Measurements from ENCODE around the gene ALDH6A1.
A peak's percentile ranks its signal among the peaks of the same experiment; 100 is the strongest.

ALDH6A1 gene

GRCh38 chr14:74049876-74050495 is 34.3 kb downstream of the ALDH6A1 start:
- no peak for DNase-seq (ENCODE audit: low read depth)

- DNase-seq (ENCODE audit: low read depth): no peak
These were observed 36.0 kb downstream of the ALDH6A1 start for GRCh38 chr14:74048281-74048680.

DNA sequence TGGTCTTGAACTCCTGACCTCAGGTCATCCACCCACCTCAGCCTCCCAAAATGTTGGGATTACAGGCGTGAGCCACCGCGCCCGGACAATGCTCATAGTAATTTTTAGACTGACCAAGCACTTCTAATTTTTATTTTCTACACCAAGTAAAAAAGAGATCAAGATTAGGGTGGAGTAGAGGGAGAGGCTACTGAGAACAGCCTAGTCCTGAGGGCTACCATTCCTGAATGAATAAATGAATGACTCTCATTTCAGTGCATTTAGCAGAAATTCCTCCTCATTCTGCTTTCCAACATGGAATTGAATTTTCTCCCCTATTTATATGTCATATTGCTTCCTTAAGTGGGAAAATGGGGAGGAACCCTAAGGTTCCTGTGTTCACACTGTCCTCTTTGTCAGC is 38.7 kb downstream of the ALDH6A1 start:
- no peak for DNase-seq (ENCODE audit: low read depth)

- no peak for DNase-seq (ENCODE audit: low read depth)
These were observed 42.0 kb downstream of the ALDH6A1 start for GRCh38 chr14:74042296-74042695.

GRCh38 chr14:74038020-74038859 is 46.0 kb downstream of the ALDH6A1 start:
- DNase-seq (ENCODE audit: low read depth): no peak

DNA sequence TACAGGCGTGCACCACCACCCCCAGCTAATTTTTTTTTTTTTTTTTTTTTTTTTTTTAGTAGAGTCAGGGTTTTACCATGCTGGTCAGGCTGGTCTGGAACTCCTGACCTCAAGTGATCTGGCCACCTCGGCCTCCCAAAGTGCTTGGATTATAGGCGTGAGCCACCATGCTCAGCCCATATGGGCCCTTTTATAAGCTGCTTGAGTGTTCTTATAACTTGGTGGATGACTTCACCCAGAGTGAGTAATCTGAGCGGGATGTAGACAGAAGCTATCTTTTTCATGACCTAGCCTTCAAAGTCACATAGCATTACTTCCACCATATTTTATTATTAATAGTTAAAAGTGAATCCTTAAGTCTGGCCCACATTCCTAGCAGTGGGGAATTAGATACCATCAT is 48.7 kb downstream of the ALDH6A1 start:
- no peak for DNase-seq (ENCODE audit: low read depth)

DNA sequence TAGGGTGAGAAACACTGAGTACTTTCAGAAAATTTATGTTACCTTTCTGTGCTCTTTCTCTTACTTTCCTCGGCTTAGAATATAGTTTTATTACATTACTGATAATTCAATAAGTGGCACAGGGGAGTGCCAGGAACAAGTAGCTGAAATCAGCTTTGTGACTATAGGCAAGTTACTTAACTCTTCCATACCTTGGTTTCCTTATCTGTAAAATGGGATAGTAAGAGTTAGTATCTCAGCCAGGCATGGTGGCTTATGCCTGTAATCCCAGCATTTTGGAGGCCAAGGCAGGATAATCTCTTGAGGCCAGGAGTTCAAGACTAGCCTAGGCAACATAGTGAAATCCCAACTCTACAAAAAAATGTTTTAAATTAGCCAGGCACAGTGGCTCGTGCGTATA is 49.7 kb downstream of the ALDH6A1 start:
- no peak for DNase-seq (ENCODE audit: low read depth)

DNA sequence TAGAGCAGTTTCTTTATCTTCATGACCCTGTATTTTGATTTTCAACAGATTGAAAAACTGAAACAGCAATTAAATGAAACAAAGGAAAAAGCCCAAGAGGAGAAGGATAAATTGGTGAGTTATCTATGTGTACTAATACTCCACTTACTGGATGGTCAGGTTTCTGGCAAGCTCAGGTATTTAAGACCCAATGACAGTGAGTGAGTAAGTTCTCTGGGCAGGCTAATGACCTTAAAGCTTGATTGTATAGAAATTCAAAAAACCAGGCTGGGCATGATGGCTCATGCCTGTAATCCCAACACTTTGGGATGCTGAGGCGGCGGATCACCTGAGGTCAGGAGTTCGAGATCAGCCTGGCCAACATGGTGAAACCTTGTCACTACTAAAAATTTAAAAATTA is 55.1 kb downstream of the ALDH6A1 start:
- no peak for DNase-seq (ENCODE audit: low read depth)

DNA sequence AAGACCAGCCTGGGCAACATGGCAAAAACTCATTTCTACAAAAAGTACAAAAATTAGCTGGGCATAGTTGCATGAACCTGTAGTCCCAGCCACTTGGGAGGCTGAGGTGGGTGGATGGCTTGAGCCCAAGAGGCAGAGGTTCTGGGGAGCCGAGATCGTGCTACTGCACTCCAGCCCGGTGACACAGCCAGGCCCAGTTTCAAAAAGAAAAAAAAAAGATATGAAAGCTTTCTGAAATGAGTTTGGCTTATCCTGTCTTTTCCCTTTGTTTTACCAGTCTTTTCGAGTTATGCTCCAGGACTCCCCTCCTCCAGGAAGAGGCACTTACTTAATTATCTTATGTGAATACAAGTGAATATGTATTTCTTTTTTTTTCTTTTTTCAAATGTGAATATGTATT is 61.9 kb downstream of the ALDH6A1 start:
- DNase-seq (ENCODE audit: low read depth): no peak

DNA sequence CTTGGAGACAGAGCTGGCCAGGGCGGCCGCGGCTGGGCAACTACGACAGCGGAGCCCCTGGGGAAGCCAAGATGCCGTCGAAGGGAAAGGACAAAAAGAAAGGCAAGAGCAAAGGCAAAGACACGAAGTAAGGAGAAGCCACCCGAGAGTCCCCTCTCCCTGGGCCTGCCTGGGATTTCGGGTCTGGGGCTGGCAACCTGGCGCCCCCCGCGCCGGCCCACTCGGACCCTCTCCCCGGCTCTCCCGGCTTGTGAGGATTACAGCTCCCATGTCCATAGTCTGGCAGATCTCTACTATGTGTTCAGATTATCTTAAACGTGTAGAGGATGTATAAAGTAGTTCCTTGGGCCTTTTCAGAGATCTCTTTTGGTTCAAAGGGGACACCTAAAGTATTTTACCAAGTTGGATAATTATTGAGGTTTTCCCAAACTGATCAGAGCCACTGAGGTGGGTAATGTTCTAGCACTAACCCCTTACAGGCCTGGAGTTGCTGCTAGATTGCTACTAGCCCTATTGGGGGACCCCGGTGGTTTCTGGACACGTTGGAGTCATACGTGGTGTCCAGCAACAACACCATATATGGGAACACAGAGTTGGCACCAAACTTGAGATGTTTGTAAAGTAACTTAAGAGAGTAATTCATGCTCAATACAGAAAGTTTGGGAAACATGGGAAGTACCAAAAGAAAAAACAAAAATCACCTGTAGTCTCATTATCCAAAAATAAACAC is 64.7 kb downstream of the ALDH6A1 start:
- peak; percentile 33 for DNase-seq (ENCODE audit: low read depth)

GRCh38 chr14:74018586-74019407 is 65.5 kb downstream of the ALDH6A1 start, which contains the start of the genes BBOF1 and ENTPD5:
BBOF1 (plus strand) TSS chr14:74019349; CDS start chr14:74019479, 130 bp downstream.
ENTPD5 (minus strand) TSS chr14:74019288; CDS start chr14:73988102, 31,186 bp downstream.
- DNase-seq (ENCODE audit: low read depth): peak; percentile 47

DNA sequence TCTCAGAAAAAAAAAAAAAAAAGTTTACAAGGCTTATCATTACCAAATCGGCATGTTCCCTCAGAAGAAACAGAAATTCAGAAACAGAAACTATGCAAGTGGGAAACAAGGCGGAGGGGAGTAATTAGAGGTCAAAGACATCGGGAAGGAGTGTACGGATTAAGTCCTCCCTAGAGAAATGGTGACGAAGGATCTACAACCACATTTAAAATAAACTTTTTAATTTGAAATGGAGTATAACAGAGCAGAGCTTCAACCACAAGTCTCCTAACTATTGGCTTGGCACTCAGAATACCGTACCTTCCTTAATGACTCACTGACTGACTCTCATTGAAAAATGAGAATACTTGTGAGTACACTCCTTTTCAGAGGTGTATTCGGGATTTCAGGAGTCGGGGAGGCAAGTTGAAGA is 66.1 kb downstream of the ALDH6A1 start:
- DNase-seq (ENCODE audit: low read depth): peak; percentile 50

GRCh38 chr14:74015963-74016362 is 68.3 kb downstream of the ALDH6A1 start:
- DNase-seq (ENCODE audit: low read depth): no peak

DNA sequence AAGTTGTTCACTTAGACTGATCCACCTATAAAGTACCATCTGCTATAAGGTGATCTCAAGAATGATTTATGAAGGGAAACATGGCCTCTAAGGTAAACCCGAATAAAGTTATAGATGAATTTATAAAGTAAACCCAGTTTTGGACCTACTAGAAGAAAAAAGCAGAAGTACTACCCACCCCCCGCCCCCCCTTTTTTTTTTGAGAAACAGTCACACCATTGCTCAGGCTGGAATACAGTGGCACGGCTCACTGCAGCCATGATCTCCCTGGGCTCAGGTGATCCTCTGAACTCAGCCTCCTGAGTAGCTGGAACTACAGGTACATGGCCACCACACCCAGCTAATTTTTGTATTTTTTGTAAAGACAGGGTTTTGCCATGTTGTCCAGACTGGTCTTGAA is 69.1 kb downstream of the ALDH6A1 start:
- DNase-seq (ENCODE audit: low read depth): no peak

- DNase-seq (ENCODE audit: low read depth): no peak
These were observed 70.0 kb downstream of the ALDH6A1 start for GRCh38 chr14:74014299-74014698.

DNA sequence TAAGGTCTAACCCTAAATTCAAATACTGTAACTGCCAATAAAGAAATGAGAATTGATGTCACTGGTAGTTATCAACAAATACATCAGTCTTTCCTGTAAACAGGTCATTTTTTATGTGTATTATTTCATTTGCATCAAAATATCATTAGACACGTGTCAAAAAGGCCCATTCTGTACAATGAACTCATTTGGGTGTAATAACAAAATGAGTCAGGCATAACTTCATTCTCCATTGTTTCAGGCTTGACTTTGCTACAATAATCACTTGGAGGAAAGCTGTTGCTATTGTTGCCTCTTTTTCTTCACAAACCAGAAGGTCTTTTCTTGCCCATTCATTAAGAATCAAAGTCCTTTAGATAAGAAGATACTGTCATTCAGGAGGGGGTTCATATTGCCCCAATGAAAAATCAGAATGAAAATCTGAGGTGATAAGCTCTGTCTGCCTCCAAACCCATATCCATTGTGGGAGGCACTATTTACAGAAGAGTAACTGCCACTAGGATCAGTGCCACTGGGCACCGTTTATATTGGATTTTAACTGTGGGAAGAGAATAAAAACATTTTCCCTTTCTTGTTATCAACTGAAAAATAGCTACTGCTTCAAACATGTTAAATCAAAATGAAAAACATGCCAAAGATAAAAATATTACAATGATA is 75.3 kb downstream of the ALDH6A1 start:
- DNase-seq (ENCODE audit: low read depth): no peak

Measured in HS-27A (cell line).